ENCODE results near the gene UBE2J1. TPM values are rescaled to one million over a fixed set of nuclear protein-coding genes. Genes with fewer than 3 reads are reported as not detected.

Gene UBE2J1
- total RNA-seq, 1 donor from 2014 or later: 49.3 TPM

DNA sequence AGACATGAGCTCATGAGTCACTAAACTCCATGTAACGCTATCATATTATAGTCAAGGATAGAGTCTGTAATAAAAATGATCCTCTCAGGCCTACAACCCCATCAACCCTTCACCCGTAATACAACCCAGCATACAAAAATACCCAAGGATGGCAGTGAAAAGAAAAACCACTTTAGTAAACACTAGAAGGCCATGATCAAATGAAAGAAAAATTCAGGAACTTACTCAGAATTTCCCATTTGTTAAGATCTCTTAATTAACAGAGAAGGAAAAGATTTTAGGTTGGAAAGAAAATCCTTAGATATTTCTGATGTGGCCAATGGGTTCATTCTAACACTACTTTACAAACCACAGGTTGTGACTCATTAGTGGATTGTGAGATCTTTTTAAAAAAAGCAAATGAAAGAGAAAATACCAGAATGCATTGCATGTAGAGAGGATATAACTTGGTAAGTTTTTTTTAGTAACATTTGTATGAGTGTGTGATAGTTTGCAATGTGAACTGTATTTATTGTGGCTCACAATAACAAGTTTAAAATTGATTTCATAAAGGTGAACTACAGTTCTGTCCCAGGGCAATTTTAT lies 8.0 kb upstream of the UBE2J1 start:
- no peak for DNase-seq (ENCODE audit: low read depth)
- TF ChIP-seq, protein P1, sequence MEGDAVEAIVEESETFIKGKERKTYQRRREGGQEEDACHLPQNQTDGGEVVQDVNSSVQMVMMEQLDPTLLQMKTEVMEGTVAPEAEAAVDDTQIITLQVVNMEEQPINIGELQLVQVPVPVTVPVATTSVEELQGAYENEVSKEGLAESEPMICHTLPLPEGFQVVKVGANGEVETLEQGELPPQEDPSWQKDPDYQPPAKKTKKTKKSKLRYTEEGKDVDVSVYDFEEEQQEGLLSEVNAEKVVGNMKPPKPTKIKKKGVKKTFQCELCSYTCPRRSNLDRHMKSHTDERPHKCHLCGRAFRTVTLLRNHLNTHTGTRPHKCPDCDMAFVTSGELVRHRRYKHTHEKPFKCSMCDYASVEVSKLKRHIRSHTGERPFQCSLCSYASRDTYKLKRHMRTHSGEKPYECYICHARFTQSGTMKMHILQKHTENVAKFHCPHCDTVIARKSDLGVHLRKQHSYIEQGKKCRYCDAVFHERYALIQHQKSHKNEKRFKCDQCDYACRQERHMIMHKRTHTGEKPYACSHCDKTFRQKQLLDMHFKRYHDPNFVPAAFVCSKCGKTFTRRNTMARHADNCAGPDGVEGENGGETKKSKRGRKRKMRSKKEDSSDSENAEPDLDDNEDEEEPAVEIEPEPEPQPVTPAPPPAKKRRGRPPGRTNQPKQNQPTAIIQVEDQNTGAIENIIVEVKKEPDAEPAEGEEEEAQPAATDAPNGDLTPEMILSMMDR (IDR thresholded peaks at IDR 0.05; ENCODE audit: insufficient read depth, low read length, poor library complexity, severe bottlenecking): no peak
- Histone ChIP-seq H3K36me3 (ENCODE audit: control insufficient read depth, insufficient read depth, low read length) (no peaks in the 10 kb centered on the region), H3K4me3 (ENCODE audit: low read depth, low read length) (no peak overlapping the region), H3K27me3 (ENCODE audit: control insufficient read depth, insufficient read depth, low read length) (no peaks in the 10 kb centered on the region)

DNA sequence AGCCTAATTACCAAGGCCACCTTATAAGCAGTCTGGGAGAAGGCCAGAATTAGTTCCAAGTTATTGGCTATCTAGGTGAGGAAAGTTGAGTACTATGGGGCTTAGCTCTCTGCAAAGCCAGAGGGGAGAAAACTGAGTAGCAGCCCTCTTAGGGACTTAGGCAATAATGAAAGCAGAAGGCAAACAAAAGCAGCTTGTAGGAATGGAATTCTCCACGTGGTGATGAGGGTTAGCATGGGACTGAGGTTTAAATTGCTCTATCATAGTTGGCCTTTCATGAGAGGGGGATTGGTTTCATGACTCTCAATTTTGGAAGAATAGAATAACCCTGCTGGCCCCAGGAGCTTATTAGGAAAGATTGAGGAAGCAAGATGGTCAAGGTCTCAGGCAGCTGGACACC lies 7.0 kb upstream of the UBE2J1 start:
- H3K36me3 ChIP-seq (ENCODE audit: control insufficient read depth, insufficient read depth, low read length): no peaks in the 10 kb centered on the region
- H3K4me3 ChIP-seq (ENCODE audit: low read depth, low read length): no peak overlapping the region
- DNase-seq (ENCODE audit: low read depth): no peak
- TF ChIP-seq, protein P1 (IDR thresholded peaks at IDR 0.05; ENCODE audit: insufficient read depth, low read length, poor library complexity, severe bottlenecking): no peak
- H3K27me3 ChIP-seq (ENCODE audit: control insufficient read depth, insufficient read depth, low read length): no peaks in the 10 kb centered on the region

DNA sequence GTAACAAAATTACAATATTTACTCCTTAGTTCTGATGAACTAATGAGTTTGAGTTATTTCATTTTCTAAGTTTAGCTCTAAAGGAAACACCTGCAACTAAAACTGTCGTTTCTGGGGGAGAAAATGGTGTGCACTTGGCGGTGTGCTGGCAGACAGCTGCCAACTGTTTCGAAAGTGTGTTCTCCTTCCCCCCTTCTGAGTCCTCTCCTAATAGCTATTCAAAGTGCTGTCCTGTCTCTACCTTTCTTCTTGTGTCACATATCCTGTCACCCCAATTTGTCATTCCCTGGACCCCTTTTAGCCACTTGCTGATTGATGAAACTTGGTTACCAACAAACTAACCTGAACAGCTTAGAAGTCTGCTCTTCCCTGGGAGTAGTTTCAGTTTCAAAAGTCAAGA lies 4.9 kb upstream of the UBE2J1 start:
- DNase-seq (ENCODE audit: low read depth): no peak
- no peaks in the 10 kb centered on the region for H3K27me3 ChIP-seq (ENCODE audit: control insufficient read depth, insufficient read depth, low read length)
- no peaks in the 10 kb centered on the region for H3K36me3 ChIP-seq (ENCODE audit: control insufficient read depth, insufficient read depth, low read length)
- no peak overlapping the region for H3K4me3 ChIP-seq (ENCODE audit: low read depth, low read length)
- TF ChIP-seq, protein P1 (IDR thresholded peaks at IDR 0.05; ENCODE audit: insufficient read depth, low read length, poor library complexity, severe bottlenecking): no peak

DNA sequence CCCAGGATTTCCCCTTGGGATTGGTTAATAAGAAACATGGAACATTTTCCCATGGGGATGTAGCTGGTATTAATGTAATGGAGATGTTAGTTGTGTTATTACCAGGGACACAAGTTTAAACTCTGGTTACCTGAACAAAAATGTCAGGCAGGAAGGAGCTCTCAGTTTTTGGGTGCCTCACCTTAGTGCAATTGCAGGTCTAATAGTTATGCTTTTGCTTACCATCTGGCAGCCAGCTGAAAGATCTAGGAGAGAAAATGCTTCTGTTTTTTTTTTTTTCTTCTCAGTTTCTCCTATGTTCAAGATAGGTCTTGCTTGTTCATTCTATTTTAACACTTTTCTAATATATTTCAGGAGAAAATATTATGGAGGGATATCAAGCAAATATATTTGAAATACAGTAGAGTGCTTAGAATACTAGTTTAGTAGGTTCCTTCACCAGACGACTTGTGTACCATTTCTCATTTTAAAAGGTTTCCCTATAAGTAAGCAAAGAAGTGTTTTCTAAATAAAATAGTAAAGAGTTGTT lies 4.2 kb upstream of the UBE2J1 start:
- Histone ChIP-seq H3K4me3 (ENCODE audit: low read depth, low read length) (no peak overlapping the region), H3K27me3 (ENCODE audit: control insufficient read depth, insufficient read depth, low read length) (no peaks in the 10 kb centered on the region), H3K36me3 (ENCODE audit: control insufficient read depth, insufficient read depth, low read length) (no peaks in the 10 kb centered on the region)
- TF ChIP-seq, protein P1 (IDR thresholded peaks at IDR 0.05; ENCODE audit: insufficient read depth, low read length, poor library complexity, severe bottlenecking): no peak
- no peak for DNase-seq (ENCODE audit: low read depth)

DNA sequence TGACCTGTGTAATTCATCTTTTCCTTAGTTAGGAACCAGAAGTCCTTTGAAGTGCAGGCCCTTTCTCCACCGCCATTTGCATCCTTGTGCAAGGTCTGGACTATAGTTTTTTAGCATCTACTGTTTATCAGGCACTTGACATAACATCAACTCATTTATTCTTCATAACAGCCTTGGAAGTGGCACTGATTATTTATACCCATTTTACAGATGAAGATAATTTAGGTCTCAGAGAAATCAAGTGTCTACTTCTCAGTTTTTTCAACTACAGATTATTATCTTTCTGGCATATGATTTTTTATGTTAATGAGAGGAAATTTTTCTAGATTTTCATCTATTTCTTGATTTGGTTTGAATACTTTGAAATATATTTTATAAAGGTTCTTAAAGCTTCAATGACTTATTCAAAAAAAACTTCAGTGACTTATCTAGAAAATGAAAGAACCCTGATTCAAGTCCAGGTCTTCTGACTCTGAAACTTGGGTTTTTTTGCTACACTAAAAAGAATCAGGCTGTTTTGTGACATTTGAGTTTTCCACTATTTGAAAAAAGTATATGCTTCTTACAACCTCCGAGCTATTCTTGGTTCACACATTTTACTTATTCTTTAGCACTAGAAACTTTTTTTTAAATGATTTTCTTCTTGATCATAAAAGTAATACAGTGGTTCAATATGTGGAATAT lies 3.1 kb upstream of the UBE2J1 start:
- Histone ChIP-seq H3K36me3 (ENCODE audit: control insufficient read depth, insufficient read depth, low read length) (no peaks in the 10 kb centered on the region), H3K4me3 (ENCODE audit: low read depth, low read length) (no peak overlapping the region), H3K27me3 (ENCODE audit: control insufficient read depth, insufficient read depth, low read length) (no peaks in the 10 kb centered on the region)
- TF ChIP-seq, protein P1 (IDR thresholded peaks at IDR 0.05; ENCODE audit: insufficient read depth, low read length, poor library complexity, severe bottlenecking): no peak
- no peak for DNase-seq (ENCODE audit: low read depth)
